HG03520 (cell line): Measurements from ENCODE around the gene CIB2.
"Not testable (repeated sequence)": the region's sequence is repeated elsewhere in the genome, so short reads cannot be mapped to it uniquely, and the experiment has no call there.

Source experiments
- ATAC-seq: cut with Tn5 transposase; IDR thresholded peaks from one replicate; pipeline ENCODE4 v1.9.1; 2021; ENCODE audit warnings: mild to moderate bottlenecking, moderate library complexity; ENCODE audit not compliant: unreplicated experiment

The CIB2 gene

DNA sequence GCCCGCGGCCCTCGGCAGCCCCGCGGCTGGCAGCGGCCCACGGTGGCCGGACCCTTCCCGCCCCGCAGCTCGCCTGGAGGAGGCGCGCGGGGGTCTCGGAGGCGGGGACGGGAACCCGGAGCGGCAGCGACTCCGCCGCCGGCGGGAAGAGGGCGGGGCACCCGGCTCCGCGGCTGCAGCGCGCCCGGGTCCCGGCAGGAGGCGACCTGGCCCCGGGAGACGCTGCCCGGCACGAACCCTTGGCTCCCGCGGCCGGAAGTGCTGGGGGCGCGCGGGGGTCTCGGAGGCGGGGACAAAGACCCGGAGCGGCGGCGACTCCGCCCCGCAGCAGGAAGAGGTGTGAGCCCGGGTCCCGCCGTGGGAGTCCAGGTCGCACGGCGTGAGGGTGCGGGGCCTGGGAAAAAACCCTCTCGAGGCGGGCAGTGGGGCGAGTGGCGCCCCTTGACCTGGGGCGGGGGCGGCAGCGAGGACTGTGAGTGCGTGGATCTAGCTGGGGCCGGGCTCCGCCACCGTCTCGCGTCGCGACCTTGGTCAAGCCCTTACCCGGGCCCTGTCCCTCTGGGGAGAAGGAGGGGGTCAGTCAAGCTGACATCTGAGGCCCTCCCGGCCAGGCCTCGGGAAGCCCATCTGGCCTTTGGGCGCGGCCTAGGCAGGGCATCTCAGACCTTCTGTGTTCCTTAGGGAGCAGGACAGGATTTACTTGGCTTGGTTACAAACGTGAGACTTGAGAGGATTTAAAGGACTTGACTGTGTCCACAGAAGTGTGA, at the start of gene CIB2:
TSS of gene CIB2 (minus strand) at position 151 of the 767 bp plus-strand sequence. CDS start 230 bp downstream, outside the sequence.
- ATAC-seq = peak; percentile 78

DNA sequence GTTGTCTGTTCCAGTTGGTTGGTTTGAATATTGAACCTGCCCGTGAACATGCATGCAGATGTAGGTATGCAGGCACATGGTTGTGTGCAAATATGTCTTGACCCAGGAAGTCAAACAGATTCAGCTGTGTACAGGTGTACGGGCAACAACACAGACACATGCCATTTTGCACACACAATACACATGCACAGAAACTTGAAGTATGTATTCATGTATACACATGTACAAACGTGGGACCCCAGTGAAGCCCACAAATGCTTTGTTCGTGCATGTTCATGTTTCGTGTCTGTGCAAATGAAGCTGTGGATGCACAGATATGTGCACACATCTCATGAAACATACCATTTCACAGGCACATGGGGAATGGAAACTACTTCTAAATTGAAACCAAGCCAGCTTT, 48.7 kb upstream of the CIB2 start:
- ATAC-seq = no peak

DNA sequence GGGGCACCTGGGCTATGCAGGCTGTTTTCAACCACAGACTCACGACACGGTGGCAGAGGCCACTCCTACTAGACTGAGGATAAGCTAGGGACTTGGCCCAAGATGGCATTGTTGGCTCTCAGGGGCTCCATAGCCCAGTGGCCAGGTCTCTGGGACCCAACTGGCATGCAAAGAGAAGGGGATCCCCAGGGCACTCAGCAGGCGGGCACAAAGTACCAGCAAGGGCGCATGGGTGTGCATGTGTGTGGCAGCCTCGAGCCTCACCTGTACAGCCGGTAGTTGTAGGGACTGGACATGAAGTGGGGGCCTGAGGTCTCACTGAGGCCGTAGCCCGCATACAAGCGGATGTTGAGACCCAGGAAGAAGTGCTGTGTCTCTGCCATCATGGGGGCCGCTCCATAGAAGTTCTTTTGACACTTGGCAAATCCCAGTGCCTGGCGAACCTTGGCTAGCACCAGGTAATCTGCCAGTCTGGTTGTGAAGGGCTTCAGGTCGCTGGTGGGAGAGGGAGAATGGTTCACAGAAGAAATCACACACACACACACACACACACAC, 48.1 kb upstream of the CIB2 start:
- ATAC-seq = no peak

DNA sequence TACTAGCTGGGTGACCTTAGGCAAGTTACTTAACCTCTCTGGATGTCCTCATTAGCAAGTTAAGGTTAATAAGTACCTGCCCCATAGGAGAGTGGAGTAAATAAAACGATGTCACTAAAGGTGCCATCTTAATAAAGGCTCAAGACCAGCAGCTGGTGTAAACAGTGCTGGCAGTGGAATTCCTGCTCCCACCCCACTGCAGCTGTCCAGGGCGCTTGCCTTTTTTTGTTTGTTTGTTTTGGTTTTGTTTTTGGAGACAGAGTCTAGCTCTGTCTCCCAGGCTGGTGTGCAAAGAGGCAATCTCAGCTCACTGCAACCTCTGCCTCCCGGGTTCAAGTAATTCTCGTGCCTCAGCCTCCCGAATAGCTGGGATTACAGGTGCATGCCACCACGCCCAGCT, 46.8 kb upstream of the CIB2 start:
- no peak for ATAC-seq

DNA sequence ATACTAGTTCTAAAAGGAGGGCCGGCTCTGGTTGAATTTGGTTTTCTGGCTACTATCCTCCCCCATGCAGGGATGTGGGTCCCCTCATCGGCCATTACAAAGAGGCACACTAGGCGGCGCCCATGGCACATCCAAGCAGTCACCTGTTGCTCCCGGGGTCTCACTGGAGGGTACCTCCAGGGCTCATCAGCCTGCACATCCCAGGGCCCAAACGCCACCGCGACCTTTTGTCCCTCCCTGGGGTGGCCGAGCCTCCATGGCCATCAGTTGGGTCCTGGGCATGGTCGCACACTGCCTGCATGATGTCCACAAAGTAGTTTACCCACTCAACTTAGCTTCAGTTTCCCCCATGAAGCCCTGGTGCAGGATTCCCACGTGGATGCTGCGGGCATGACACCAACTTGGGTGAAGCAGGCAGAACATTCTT, 46.2 kb upstream of the CIB2 start:
- no peak for ATAC-seq

DNA sequence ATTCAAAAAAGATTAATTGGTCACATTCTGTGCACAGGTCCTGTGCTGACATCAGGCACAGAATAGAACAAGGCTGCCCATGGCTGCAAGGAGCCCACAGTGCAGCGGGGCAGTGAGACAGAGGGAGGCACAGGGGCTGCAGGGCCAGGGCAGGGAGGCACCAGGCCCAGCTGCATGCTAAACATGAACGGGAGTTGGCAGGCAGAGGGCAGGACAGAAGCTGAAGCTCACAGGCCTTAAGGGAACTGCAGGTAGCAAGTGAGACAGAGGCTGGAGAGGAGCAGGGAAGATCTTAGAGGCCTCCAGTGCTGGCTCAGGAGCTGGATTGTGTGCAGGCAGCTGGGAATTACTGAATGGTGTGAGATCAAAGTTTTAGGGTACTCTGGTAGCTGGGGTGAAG, 44.1 kb upstream of the CIB2 start:
- ATAC-seq = no peak

DNA sequence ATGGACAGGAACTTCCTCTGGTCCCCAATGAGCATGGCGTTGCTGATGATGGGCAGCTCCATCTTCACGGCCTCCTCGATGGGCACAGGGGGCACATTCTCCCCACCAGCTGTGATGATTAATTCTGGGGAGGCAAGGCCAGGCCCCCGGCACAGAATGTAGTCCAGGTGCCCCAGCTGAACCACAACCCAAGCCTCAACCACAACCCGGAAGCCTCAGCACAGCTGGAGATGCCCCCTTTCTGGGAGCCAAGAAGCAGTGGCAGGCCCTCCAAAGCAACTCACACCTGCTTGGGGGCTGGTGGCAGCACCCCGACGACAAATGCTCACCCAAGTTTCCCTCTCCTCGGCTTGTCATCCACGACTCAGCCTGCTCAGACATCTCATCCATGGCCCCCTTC, 43.2 kb upstream of the CIB2 start:
- no peak for ATAC-seq

DNA sequence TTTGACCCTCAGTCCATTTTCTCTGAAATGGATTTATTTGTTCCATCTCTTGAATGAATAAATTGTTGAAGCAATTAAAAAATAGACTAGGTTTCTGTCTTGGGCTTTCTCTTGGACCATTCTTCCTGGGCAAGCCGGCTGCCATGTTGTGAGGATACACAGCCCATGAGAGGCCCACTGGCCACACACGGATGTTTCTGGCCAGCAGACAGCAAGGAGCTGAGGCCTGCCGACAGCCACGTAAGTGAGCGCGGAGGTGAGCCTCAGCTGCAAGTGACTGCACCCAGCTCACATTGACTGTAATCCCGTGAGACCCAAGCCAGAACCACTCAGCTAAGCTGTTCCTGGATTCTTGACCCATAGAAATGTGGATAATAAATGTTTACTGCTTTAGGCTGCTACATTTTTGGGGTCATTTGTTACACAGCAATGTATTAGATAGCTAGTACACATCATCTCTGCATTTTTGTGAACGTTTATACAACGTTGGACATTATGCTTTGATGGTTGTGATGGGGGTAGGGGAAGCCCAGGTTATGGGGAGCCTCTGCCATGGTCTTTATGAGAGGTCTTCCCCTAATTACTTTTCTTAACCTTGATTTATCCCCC, 40.7 kb upstream of the CIB2 start:
- no peak for ATAC-seq

DNA sequence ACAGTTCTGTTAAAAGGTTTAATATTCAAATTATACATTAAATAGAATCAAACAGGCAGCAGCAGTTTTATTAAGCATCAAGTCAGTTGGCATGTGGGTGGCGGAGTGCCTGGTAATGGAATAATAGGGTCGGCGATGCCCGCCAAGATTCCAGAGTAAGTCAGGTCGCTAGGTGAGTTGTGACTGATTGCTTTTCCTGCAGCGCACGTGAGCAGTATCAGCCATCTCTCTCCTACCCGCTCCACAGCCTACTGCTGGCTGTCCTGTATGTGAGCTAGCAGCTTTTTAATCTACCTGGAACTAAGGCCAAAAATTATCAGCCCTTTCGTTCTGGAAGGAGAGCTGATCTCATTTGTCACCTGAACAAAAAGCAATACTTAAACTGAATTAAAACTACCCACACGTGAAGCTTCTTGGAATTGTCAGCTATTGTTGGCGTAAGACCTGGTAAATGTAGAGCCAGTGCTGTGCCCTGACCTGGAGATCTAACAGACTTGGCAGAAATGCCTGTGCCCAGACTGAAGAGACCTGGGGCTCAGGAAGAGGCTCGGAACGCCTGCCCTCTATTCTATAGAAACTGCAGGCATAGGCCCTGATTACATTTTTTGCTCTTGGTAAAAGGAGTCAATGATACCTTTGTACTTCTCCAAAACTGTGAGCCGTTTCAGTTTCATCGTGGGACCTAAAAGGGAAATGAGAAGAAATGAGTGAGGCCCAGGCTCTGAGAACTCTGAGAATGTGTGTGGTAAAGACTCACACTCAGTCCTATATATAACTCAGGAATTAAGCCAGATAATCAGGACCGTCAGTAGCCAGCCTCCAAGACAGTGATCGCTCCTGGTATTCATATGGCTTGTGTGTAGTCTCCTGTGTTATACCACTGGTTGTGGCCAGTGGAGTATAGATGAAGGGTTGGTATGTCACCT, 39.9 kb upstream of the CIB2 start:
- peak; percentile 49 for ATAC-seq

DNA sequence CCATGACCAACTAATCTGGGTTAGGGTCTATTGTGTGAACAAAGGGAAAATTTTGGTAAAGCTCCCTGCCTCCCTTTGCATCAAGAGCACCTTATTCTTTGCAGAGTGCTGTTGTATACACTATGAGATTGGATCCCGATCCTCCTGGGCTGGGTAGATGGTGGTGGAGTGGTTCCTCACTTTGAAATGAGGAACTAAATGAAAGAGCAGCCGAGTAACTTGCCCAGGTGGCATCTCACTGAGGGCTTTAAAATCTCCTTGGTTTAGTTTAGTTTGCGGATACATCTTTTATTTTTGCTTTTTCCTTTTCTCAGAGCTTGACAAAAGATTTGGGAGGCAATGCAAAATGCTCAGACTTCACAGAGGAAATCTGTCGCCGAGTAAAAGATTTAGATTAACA, 37.4 kb upstream of the CIB2 start:
- ATAC-seq = no peak

DNA sequence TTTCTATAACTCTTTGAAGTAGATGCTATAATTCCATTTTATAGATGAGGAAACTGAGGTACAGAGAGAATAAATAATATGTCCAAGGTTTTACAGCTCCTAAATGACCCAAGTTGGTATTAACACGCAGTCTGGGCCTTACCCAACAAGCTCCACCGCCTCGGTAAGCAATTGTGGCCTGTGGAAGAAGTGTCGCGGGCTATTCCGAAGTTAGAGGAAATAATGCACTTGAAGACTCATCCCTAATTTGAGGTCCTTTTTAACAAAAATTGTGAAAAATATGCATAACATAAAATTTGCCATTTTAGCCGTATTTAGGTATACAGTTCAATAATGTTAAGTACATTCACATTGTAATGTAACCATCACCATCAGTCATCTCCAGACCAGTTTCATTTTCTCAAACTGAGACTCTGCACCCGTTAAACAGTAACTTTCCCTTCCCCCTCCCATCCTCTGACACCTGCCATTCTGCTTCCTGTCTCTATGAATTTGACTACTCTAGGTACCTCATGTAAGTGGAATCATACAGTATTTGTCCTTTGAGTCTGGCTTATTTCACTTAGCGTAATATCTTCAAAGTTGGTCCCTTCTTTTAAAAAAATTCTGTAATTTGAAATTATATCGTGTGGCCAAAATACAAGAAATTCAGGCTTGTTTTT, 36.1 kb upstream of the CIB2 start:
- ATAC-seq = peak; percentile 59

DNA sequence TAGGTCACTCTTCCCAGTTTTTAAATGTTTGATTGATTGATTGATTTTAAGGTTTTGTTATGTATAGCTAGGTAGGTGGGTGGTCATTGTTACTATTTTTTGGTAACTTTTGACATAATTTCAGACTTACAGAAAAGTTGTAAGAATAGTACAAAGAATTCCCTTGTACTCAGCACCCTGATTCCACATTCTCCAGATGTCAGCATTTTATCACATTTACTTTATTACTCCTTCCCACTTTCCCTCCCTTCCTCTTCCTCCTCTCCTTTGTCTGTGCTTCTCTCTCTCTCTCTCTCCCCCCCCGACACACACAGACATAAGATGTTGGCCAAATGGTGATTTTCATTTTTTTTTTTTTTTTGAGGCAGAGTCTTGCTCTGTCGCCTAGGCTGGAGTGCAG, 32.8 kb upstream of the CIB2 start:
- no peak for ATAC-seq

DNA sequence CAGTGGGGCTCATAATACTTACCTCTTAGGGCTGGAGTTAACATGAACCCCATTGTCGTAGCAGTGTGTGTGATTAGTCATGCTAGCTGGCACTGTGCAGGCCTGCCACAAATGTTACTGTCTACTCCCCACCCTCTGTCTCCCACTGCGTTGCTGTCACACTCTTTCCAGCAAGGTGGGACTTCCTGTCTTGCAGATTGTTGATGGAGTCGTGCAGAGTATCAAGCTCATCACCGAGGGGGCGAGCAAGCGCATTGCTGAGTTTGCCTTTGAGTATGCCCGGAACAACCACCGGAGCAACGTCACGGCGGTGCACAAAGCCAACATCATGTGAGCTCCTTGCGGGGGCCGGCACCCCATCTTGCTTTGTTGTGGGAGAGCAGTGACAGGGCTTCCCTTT, 30.8 kb upstream of the CIB2 start:
- no peak for ATAC-seq

DNA sequence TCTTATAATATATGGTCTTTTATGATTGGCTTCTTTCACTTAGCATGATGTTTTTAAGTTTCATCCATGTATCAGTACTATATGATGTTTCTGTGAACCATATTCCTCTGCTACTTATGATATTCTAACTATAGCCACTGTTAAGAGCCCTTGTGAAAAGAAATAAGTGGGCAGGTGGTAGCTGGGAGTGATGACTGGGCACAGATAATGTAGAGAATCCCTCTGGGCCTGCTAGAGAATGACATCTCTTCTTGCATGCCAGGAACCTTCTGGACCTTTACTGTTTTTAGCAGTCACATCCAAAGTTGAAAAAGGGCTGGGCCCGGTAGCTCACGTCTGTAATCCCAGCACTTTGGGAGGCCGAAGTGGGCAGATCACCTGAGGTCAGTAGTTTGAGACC, 28.1 kb upstream of the CIB2 start:
- ATAC-seq = no peak

DNA sequence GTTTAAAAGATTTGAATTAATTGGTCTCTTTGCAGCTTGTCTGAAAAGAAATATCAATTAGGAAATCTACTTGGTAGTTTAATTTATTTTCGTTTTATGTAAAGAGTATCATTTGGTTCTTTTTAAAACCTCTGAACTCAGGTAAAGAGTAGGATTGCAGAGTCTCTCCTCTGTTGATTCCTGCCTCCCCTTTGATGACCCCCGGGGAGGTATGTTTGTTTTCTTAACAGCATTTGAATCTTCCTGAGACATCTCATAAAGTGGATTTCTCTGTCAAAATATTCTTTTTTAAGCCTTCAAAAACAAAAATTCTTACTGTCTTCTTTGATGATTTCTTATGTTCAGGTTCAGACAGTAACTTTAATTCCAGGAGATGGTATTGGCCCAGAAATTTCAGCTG, 26.0 kb upstream of the CIB2 start:
- no peak for ATAC-seq

DNA sequence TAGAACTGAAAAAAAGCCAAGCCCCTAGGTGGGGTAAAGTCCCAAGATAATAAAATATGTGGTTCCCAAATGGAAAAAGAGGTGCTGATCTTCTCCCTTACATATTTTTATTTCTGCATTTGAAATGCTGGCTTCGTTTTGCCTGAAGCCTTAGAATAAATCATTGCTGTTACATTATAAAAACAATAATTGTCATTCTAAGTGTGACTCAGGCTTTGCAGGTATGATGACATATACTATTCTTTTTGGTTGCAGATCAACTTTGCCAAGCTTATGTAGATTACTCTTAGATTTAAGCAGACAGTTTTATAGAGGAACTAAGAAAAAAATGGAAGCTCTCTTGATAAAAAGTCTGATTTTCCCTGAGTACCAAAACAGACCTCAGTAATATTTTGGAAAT, 25.4 kb upstream of the CIB2 start:
- ATAC-seq = no peak

DNA sequence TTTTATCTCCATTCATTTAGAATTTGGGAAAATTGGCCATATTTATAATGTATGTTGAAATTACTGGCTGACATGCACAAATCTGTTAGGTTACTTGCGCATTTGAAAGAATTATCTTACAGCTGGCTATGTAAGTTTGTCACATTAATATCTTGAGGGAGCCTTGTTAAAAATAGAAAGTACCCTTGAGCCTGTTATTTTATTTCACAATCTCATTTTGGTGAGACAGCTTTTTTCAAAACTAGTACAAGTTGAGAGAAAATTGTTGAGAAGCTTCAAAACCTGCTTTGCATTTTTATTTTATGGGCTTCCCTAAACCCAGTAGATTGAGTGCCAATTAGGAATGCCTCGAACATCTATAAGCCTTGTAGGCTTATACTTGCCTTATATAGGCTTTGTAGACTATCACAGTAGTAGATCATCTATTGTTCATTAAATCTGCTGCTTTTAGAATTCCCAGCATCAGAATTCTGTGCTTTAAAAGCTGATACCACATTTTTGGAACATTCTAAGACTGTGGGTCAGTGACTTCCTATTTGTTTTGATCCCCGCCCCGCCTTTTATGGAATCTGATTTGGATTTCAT, 24.2 kb upstream of the CIB2 start:
- no peak for ATAC-seq

DNA sequence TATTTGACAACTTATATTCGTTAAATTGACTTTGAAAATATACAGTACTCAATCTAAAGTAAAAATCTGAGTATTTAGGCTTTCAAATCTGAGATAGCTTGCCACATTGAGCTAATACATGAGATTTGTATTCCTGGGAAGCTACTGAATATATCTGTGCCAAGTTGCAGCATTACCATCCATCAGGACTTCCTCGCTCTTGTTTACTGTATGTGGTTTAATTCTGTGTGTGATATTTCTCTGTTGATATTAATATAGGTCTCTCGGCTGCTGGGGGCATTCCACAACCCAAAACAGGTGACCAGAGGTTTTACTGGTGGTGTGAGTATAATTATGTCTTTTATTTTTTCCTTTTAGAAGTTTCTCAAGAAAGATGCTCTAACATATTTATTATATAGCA, 23.7 kb upstream of the CIB2 start:
- ATAC-seq = no peak

DNA sequence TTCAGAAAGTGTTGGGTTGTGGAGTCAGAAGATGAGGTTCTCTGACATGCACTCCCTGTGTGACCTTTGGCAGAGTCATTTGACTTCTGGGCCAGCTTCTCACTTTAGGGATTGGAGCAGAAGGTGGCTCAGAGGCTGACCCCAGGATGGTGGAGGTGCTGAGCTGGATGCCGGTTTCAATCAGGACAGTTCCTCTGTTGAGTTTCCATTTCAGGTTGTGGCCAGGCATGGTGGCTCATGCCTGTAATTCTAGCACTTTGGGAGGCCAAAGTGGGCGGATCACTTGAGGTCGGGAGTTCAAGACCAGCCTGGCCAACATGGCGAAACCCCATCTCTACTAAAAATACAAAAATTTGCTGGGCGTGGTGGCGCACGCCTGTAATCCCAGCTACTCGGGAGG, 19.8 kb upstream of the CIB2 start:
- not testable (repeated sequence) for ATAC-seq
